HepG2 (cell line): ENCODE data around the gene HES2. TPM values are rescaled to one million over a fixed set of nuclear protein-coding genes. Genes with fewer than 3 reads are reported as not detected.
"Not testable (repeated sequence)": the region's sequence is repeated elsewhere in the genome, so short reads cannot be mapped to it uniquely, and the experiment has no call there.

ENCODE experiments used
- ATAC-seq: fragments of 200-7000 bp; cut with Tn5 transposase; 3 replicates; pipeline ENCODE4 v1.9.1; 2020; ENCODE audit warnings: mild to moderate bottlenecking, moderate library complexity
- BruUV-seq: library from RNA; stranded (reverse); fragments of 400-500 nt; replicated peaks from 2 replicates; lab custom pipeline; 2021; lab: Mats Ljungman, UMichigan
- CTCF ChIA-PET: fragments of 300-600 bp; formaldehyde crosslinking; extraction: SDS; loops from one replicate; lab custom pipeline; 2021; ENCODE audit warnings: low total read pairs, inconsistent platforms, low intra/inter-chr PET ratio; lab: Yijun Ruan, JAX
- POLR2A ChIA-PET: fragments of 350-600 bp; sonication (Branson Sonifier 250); formaldehyde crosslinking; loops from one replicate; lab custom pipeline; 2020; ENCODE audit warnings: antibody characterized with exemption, inconsistent platforms; lab: Yijun Ruan, JAX
- DNase-seq: peaks from one replicate; pipeline ENCODE4 v3.0.0-alpha.2; 2015; ENCODE audit warnings: low spot score
- FAIRE-seq: peaks from 3 replicates; lab custom pipeline; 2011; peaks lifted over from hg19 to GRCh38; lab: Jason Lieb, UNC
- H2AFZ ChIP-seq: one replicate; pipeline ENCODE4 v1.6.1; 2011; ENCODE audit warnings: low read length, inconsistent platforms
- H3K27ac ChIP-seq: fragments of 300-600 bp; 3 replicates; pipeline ENCODE4 v1.8.0; 2011; ENCODE audit warnings: mixed run types, mild to moderate bottlenecking, mixed read lengths, low read length, inconsistent platforms; ENCODE audit not compliant: insufficient read depth; ENCODE audit errors: extremely low read length
- H3K27me3 ChIP-seq, 2 experiments: fragments of 200-600 bp in 1 of 2; 2 replicates in 1 of 2; 3 replicates in 1 of 2; pipeline versions ENCODE4 v1.6.0 to v1.8.0; 2011; ENCODE audit warnings: low read length in 2 of 2, mild to moderate bottlenecking in 2 of 2, moderate library complexity in 2 of 2, inconsistent platforms in 1 of 2; ENCODE audit not compliant: insufficient read depth in 2 of 2, control insufficient read depth in 1 of 2
- H3K36me3 ChIP-seq, 2 experiments: fragments of 200-600 bp in 1 of 2; replicated peaks in 1 of 2; 2 replicates in 1 of 2; 3 replicates in 1 of 2; pipeline versions ENCODE4 v1.5.1 to v1.8.0; 2011; ENCODE audit warnings: low read length in 2 of 2, inconsistent platforms in 1 of 2; ENCODE audit not compliant: insufficient read depth in 2 of 2, control insufficient read depth in 1 of 2
- H3K4me1 ChIP-seq: 2 replicates; pipeline ENCODE4 v1.5.1; 2012; ENCODE audit warnings: low read length, inconsistent platforms; ENCODE audit not compliant: insufficient read depth
- H3K4me2 ChIP-seq: 2 replicates; pipeline ENCODE4 v1.6.0; 2011; ENCODE audit warnings: low read depth, low read length, inconsistent platforms
- H3K4me3 ChIP-seq, 3 experiments: fragments of 200-600 bp in 1 of 3; sonication (generic), shearing (Covaris generic) in 1 of 3; replicated peaks in 1 of 3; 2 replicates each; pipeline ENCODE4 v1.5.1; 2011 to 2016; ENCODE audit warnings: low read length in 3 of 3, inconsistent platforms in 2 of 3, low read depth in 2 of 3, mild to moderate bottlenecking in 2 of 3, control low read depth in 1 of 3, mixed read lengths in 1 of 3; ENCODE audit not compliant: insufficient read depth in 1 of 3
- H3K79me2 ChIP-seq: one replicate; pipeline ENCODE4 v1.6.1; 2011; ENCODE audit warnings: low read length, inconsistent platforms; ENCODE audit not compliant: insufficient read depth
- H3K9ac ChIP-seq: 2 replicates; pipeline ENCODE4 v1.6.0; 2011; ENCODE audit warnings: mild to moderate bottlenecking, low read depth, low read length, inconsistent platforms; ENCODE audit not compliant: insufficient read depth
- H3K9me3 ChIP-seq: 2 replicates; pipeline ENCODE4 v1.5.1; 2012; ENCODE audit warnings: mild to moderate bottlenecking, low read length
- H4K20me1 ChIP-seq: 2 replicates; pipeline ENCODE4 v1.6.0; 2011; ENCODE audit warnings: inconsistent platforms, mild to moderate bottlenecking, low read length, moderate library complexity; ENCODE audit not compliant: insufficient read depth
- ATF3 ChIP-seq: sonication (generic); formaldehyde crosslinking; IDR thresholded peaks from 2 replicates; pipeline ENCODE4 v1.4.0; 2020; ENCODE audit warnings: missing genetic modification reagents
- E2F1 ChIP-seq: sonication (generic); formaldehyde crosslinking; IDR thresholded peaks from 2 replicates; pipeline ENCODE4 v1.5.0; 2020; ENCODE audit warnings: missing genetic modification reagents
- ELF4 ChIP-seq: sonication (generic); formaldehyde crosslinking; IDR thresholded peaks from 2 replicates; pipeline ENCODE4 v1.5.0; 2020; ENCODE audit warnings: missing genetic modification reagents, mild to moderate bottlenecking, moderate library complexity, borderline replicate concordance
- GTF3A ChIP-seq: sonication (generic); formaldehyde crosslinking; conservative IDR thresholded peaks from 2 replicates; pipeline ENCODE4 v1.4.0; 2020; ENCODE audit warnings: mild to moderate bottlenecking, missing genetic modification reagents
- KAT7 ChIP-seq: IDR thresholded peaks from 2 replicates; pipeline ENCODE4 v1.6.1; 2018; ENCODE audit warnings: borderline replicate concordance, missing compliant biosample characterization
- KLF9 ChIP-seq: IDR thresholded peaks from 2 replicates; pipeline ENCODE4 v1.6.1; 2016; ENCODE audit warnings: low read depth
- NFATC3 ChIP-seq: sonication (generic); formaldehyde crosslinking; IDR thresholded peaks from 2 replicates; pipeline ENCODE4 v1.5.1; 2020; ENCODE audit warnings: mild to moderate bottlenecking, missing genetic modification reagents
- PHB2 ChIP-seq: fragments of 450-650 bp; IDR thresholded peaks from 2 replicates; pipeline ENCODE4 v1.6.1; 2018; ENCODE audit not compliant: partially characterized antibody
- PHF21A ChIP-seq: sonication (generic); formaldehyde crosslinking; IDR thresholded peaks from 2 replicates; pipeline ENCODE4 v1.5.0; 2020; ENCODE audit warnings: mild to moderate bottlenecking, missing genetic modification reagents
- RFX1 ChIP-seq: fragments of 450-650 bp; IDR thresholded peaks from 2 replicates; pipeline ENCODE4 v1.6.1; 2017
- YY1 ChIP-seq: IDR thresholded peaks from 2 replicates; pipeline ENCODE4 v1.6.1; 2011; ENCODE audit warnings: low read length, low read depth, moderate library complexity, mild to moderate bottlenecking; ENCODE audit not compliant: insufficient read depth, insufficient replicate concordance
- ZBTB10 ChIP-seq: sonication (generic); formaldehyde crosslinking; IDR thresholded peaks from 2 replicates; pipeline ENCODE4 v1.4.0; 2020; ENCODE audit warnings: missing genetic modification reagents, borderline replicate concordance
- ZNF652 ChIP-seq: IDR thresholded peaks from 2 replicates; pipeline ENCODE4 v1.6.1; 2016; ENCODE audit warnings: low read depth, borderline replicate concordance
- WGBS: methylation state at CpG from one replicate; pipeline ENCODE4 v1.1.6; 2017; ENCODE audit warnings: low lambda C conversion rate; 5-methylcytosine and 5-hydroxymethylcytosine counted together
- in situ Hi-C: cut with HindIII; loops from 2 replicates; pipeline ENCODE4 v1.10.0; 2017; ENCODE audit warnings: low pct_unique_long_range_greater_than_20kb; ENCODE audit not compliant: extremely low pct_ligation_motif_present
- intact Hi-C: fragments of 100-400 bp; cut with micrococcal nuclease; formaldehyde crosslinking; loops from one replicate; pipeline ENCODE4 v1.10.0; 2022; ENCODE audit not compliant: unreplicated experiment
- polyA plus RNA-seq, 8 experiments: library from polyadenylated mRNA; depleted of rRNA in 3 of 8; stranded (reverse) in 7 of 8; unstranded in 1 of 8; fragments of >200 nt; fragmentation: Illumina TruSeq in 4 of 8; extraction: Trizol in 4 of 8; gene quantifications; 2 replicates each; pipeline versions ENCODE4 v1.2.1 to v1.2.3, GENCODE V29; 2011 to 2016; ENCODE audit warnings: low read depth in 4 of 8, missing spikeins in 1 of 8, mixed read lengths in 1 of 8; ENCODE audit not compliant: insufficient read depth in 1 of 8
- total RNA-seq, 5 experiments: library from RNA; depleted of rRNA; stranded (reverse); fragments of >200 nt; fragmentation: Illumina TruSeq; extraction: Trizol; gene quantifications; 2 replicates each; pipeline ENCODE4 v1.2.3, GENCODE V29; 2016; ENCODE audit warnings: low read depth in 1 of 5
- TF ChIP-seq, protein P1 (sequence below): sonication (generic); formaldehyde crosslinking; IDR thresholded peaks from 2 replicates; pipeline ENCODE4 v1.8.0; 2022; ENCODE audit warnings: mild to moderate bottlenecking, missing genetic modification reagents, moderate library complexity

The HES2 gene
- total and polyA plus RNA-seq, 2 of the 13 experiments (the other 11 are each of a cell fraction or from before 2014, with no cell fraction given), result 0.11 to 0.17 TPM

DNA sequence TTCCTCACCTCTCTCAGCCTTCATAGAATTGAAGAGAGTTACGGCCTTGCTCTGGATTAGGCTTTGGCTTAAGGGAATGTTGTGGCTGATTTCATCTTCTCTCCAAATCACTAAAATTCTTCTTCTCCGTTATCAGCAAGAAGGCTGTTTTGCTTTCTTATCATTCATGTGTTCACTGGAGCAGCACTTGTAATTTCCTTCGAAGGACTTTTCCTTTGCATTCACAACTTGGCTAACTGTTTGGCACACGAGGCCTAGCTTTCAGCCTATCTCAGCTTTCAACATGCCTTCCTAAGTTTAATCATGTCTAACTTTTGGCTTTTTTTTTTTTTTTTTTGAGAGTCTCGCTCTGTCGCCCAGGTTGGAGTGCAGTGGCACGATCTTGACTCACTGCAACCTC lies 47.5 kb downstream of the HES2 start:
- not testable (repeated sequence) for H3K27me3 ChIP-seq

DNA sequence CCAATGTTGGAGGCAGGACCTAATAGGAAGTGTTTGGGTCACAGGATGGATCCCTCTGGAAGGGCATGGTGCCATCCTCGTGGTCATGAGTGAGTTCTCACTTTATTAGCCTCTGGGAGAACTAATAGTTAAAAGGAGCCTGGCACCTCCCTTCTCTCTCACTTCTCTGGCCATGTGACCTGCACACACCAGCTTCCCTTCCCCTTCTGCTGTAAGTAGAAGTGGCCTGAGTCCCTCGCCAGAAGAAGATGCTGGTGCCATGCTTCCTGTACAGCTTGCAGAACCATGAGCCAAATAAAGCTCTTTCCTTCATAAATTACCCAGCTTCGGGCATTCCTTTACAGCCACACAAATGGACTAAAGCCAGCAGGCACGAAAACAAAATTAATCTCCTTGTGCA lies 49.7 kb downstream of the HES2 start:
- Histone ChIP-seq H3K4me3 (no peak overlapping the region), H2AFZ (no peak overlapping the region), H4K20me1 (no peaks in the 10 kb centered on the region), H3K4me2 (no peak overlapping the region), H3K4me1 (peaks cover 18% of the 10 kb centered on the region), H3K79me2 (peaks cover 4% of the 10 kb centered on the region)
- CTCF ChIA-PET, result no interaction called here
- WGBS, result 89% methylated on average over 4 of the region's 4 CpGs
- in situ Hi-C loops, result no loop called here
- no peak for TF ChIP-seq ELF4 (CRISPR knock-in tag)
- no peak for TF ChIP-seq ATF3
- no peak for TF ChIP-seq PHB2
- no peak for TF ChIP-seq NFATC3
- TF ChIP-seq PHF21A (CRISPR knock-in tag), result no peak
- no peak for TF ChIP-seq GTF3A (CRISPR knock-in tag)
- no peak for TF ChIP-seq E2F1 (CRISPR knock-in tag)
- no peak for TF ChIP-seq ZNF652 (CRISPR knock-in tag)
- no peak for TF ChIP-seq KLF9 (CRISPR knock-in tag)
- no peak for TF ChIP-seq KAT7
- no peak for TF ChIP-seq ZBTB10 (CRISPR knock-in tag)
- no peak for TF ChIP-seq YY1
- TF ChIP-seq, protein P1, sequence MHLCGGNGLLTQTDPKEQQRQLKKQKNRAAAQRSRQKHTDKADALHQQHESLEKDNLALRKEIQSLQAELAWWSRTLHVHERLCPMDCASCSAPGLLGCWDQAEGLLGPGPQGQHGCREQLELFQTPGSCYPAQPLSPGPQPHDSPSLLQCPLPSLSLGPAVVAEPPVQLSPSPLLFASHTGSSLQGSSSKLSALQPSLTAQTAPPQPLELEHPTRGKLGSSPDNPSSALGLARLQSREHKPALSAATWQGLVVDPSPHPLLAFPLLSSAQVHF, result no peak
- no peak for TF ChIP-seq RFX1
- TF ChIP-seq, all 625 proteins: peak for 0
- FAIRE-seq (no peak), ATAC-seq (no peak), DNase-seq (no peak)
- BruUV-seq, result no TSS peak
- Histone ChIP-seq H3K9ac (no peak overlapping the region), H3K36me3 (no peaks in the 10 kb centered on the region), H3K27ac (no peak overlapping the region), H3K27me3 (no peaks in the 10 kb centered on the region), H3K9me3 (no peaks in the 10 kb centered on the region)
- POLR2A ChIA-PET, result no interaction called here
- intact Hi-C loops, result no loop called here

More for the DNA sequence above, 47.5 kb downstream of the HES2 start:
- H3K27ac ChIP-seq, FAIRE-seq, intact Hi-C loops, H3K4me2 ChIP-seq, H3K9me3 ChIP-seq, in situ Hi-C loops, CTCF ChIA-PET, H3K79me2 ChIP-seq, BruUV-seq, H3K9ac ChIP-seq, H2AFZ ChIP-seq, POLR2A ChIA-PET, H3K4me3 ChIP-seq, H4K20me1 ChIP-seq, ATAC-seq, H3K36me3 ChIP-seq, DNase-seq: not testable (repeated sequence)
- WGBS, result 94% methylated on average over 7 of the region's 7 CpGs
- H3K4me1 ChIP-seq, result peaks cover 13% of the 10 kb centered on the region
